GM04503 (cell line): ENCODE results near the gene RNF208.
"Not testable (repeated sequence)": the region's sequence is repeated elsewhere in the genome, so short reads cannot be mapped to it uniquely, and the experiment has no call there.

Experiments
- DNase-seq: peaks from one replicate; pipeline ENCODE4 v3.0.0-alpha.2; 2012; ENCODE audit warnings: low read depth

The RNF208 gene

GRCh38 chr9:137222190-137223077, at the start of gene RNF208:
RNF208 (minus strand) TSS chr9:137222240; CDS start chr9:137221212, 1,028 bp downstream.
- DNase-seq = no peak

GRCh38 chr9:137271696-137272076, 49.6 kb upstream of the RNF208 start:
- DNase-seq = no peak

GRCh38 chr9:137270929-137271695, 49.1 kb upstream of the RNF208 start:
- no peak for DNase-seq

GRCh38 chr9:137269231-137269772, 47.3 kb upstream of the RNF208 start:
- DNase-seq = no peak

- no peak for DNase-seq
Observed at GRCh38 chr9:137268538-137269201, 46.6 kb upstream of the RNF208 start.

GRCh38 chr9:137267933-137268355, 45.9 kb upstream of the RNF208 start:
- DNase-seq = no peak

GRCh38 chr9:137266585-137267453, 44.8 kb upstream of the RNF208 start:
- no peak for DNase-seq

- DNase-seq = no peak
Observed at GRCh38 chr9:137266162-137266527, 44.1 kb upstream of the RNF208 start.

- no peak for DNase-seq
Observed at GRCh38 chr9:137265496-137266161, 43.6 kb upstream of the RNF208 start.

GRCh38 chr9:137264067-137264466, 42.0 kb upstream of the RNF208 start:
- no peak for DNase-seq

- DNase-seq = no peak
Observed at GRCh38 chr9:137263506-137263905, 41.5 kb upstream of the RNF208 start.

GRCh38 chr9:137262909-137263285, 40.9 kb upstream of the RNF208 start:
- DNase-seq = no peak

- DNase-seq = not testable (repeated sequence)
Observed at GRCh38 chr9:137262173-137262908, 40.3 kb upstream of the RNF208 start.

- no peak for DNase-seq
Observed at GRCh38 chr9:137256856-137257255, 34.8 kb upstream of the RNF208 start.

- DNase-seq = no peak
Observed at GRCh38 chr9:137256362-137256761, 34.3 kb upstream of the RNF208 start.

- DNase-seq = no peak
Observed at GRCh38 chr9:137255448-137256114, 33.5 kb upstream of the RNF208 start.

- peak; percentile 33 for DNase-seq
Observed at GRCh38 chr9:137254624-137255447, 32.8 kb upstream of the RNF208 start, which contains the start of gene NELFB. NELFB (plus strand) TSS chr9:137255327.
